ENCODE results near the gene CCRL2. TPM values are rescaled to one million over a fixed set of nuclear protein-coding genes. Genes with fewer than 3 reads are reported as not detected.

The CCRL2 gene
- total and polyA plus RNA-seq, 2 of the 4 experiments (the other 2 are of a cell fraction) = 0.29 to 0.36 TPM

DNA sequence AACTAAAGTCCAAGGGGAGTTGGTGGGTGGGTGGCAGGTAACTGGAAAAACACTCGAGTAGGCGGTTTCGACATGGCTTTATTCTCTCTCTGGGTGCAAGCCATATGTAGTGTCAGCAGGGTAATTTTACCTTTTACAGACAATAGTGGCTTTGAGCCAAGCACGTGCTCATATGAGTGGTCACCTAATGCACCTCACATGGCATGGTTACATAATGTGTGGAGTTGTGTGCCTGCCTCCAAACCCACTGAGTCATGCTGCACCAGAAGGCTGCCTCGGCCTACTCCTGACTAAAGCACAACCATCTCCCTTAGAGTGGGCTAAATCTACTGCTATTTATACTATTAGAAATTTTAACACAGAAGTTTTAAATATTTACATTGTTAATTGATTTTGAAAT, 16.5 kb downstream of the CCRL2 start:
- no peak overlapping the region for H3K27ac ChIP-seq (ENCODE audit: insufficient read depth, low read length)
- no peak overlapping the region for H3K18ac ChIP-seq (ENCODE audit: low read depth, low read length)
- in situ Hi-C loops (cut with MboI; ENCODE audit: low sequenced_read_pairs) = no loop called here
- H3K4me1 ChIP-seq (ENCODE audit: control insufficient read depth, insufficient read depth, low read length) = no peaks in the 10 kb centered on the region
- intact Hi-C loops (cut with micrococcal nuclease) = no loop called here
- no peak overlapping the region for H2AFZ ChIP-seq (replicated peaks; ENCODE audit: low read length, poor library complexity)
- no peak overlapping the region for H3K4me2 ChIP-seq (ENCODE audit: low read depth, low read length)
- H2BK5ac ChIP-seq (ENCODE audit: low read depth, low read length, poor library complexity, severe bottlenecking) = no peak overlapping the region
- no peak overlapping the region for H3K4me3 ChIP-seq (ENCODE audit: insufficient read depth, low read depth, low read length)
- H3K4ac ChIP-seq (ENCODE audit: low read depth, low read length) = no peak overlapping the region
- no TSS peak for BruUV-seq (replicated peaks)
- 80% methylated on average over 1 of the region's 5 CpGs; no CpG with 5 or more reads in 1 of the 2 experiments for WGBS, 2 experiments (ENCODE audit: extremely low coverage in 2 of 2, insufficient read length in 1 of 2)
- POLR2A ChIA-PET (ENCODE audit: unreplicated experiment) = no interaction called here
- H3K9ac ChIP-seq (ENCODE audit: low read depth, low read length) = no peak overlapping the region
- no peaks in the 10 kb centered on the region for H4K20me1 ChIP-seq (ENCODE audit: insufficient read depth, low read length)
- no peak overlapping the region for H4K91ac ChIP-seq (ENCODE audit: insufficient read depth, low read depth, low read length)
- H3K14ac ChIP-seq (replicated peaks; ENCODE audit: low read depth, low read length) = no peak overlapping the region
- TF ChIP-seq CHD1 (IDR thresholded peaks at IDR 0.05; ENCODE audit: low read depth, low read length) (no peak), RCOR1 (IDR thresholded peaks at IDR 0.05; ENCODE audit: insufficient replicate concordance, low read length) (no peak), MXI1 (IDR thresholded peaks at IDR 0.05; ENCODE audit: borderline replicate concordance, low read depth, low read length) (no peak), NFE2L2 (IDR thresholded peaks at IDR 0.05; ENCODE audit: low read depth, low read length) (no peak), MAZ (IDR thresholded peaks at IDR 0.05; ENCODE audit: borderline replicate concordance, low read depth, low read length) (no peak), RFX5 (IDR thresholded peaks at IDR 0.05; ENCODE audit: low read depth, low read length) (no peak), CEBPB (IDR thresholded peaks at IDR 0.05; ENCODE audit: low read depth, low read length) (no peak), RAD21 (IDR thresholded peaks at IDR 0.05; ENCODE audit: low read length) (no peak), POLR2A (IDR thresholded peaks at IDR 0.05; ENCODE audit: low read depth, low read length) (no peak), BHLHE40 (IDR thresholded peaks at IDR 0.05; ENCODE audit: low read depth, low read length) (no peak), SMC3 (IDR thresholded peaks at IDR 0.05; ENCODE audit: low read depth, low read length) (no peak), FOS (IDR thresholded peaks at IDR 0.05; ENCODE audit: low read depth, low read length) (no peak), MAFK (IDR thresholded peaks at IDR 0.05; ENCODE audit: low read depth, low read length) (no peak)
- TF ChIP-seq, protein P1, sequence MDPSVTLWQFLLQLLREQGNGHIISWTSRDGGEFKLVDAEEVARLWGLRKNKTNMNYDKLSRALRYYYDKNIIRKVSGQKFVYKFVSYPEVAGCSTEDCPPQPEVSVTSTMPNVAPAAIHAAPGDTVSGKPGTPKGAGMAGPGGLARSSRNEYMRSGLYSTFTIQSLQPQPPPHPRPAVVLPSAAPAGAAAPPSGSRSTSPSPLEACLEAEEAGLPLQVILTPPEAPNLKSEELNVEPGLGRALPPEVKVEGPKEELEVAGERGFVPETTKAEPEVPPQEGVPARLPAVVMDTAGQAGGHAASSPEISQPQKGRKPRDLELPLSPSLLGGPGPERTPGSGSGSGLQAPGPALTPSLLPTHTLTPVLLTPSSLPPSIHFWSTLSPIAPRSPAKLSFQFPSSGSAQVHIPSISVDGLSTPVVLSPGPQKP (IDR thresholded peaks at IDR 0.05; ENCODE audit: borderline replicate concordance, low read depth, low read length) = no peak
- TF ChIP-seq, protein P2, sequence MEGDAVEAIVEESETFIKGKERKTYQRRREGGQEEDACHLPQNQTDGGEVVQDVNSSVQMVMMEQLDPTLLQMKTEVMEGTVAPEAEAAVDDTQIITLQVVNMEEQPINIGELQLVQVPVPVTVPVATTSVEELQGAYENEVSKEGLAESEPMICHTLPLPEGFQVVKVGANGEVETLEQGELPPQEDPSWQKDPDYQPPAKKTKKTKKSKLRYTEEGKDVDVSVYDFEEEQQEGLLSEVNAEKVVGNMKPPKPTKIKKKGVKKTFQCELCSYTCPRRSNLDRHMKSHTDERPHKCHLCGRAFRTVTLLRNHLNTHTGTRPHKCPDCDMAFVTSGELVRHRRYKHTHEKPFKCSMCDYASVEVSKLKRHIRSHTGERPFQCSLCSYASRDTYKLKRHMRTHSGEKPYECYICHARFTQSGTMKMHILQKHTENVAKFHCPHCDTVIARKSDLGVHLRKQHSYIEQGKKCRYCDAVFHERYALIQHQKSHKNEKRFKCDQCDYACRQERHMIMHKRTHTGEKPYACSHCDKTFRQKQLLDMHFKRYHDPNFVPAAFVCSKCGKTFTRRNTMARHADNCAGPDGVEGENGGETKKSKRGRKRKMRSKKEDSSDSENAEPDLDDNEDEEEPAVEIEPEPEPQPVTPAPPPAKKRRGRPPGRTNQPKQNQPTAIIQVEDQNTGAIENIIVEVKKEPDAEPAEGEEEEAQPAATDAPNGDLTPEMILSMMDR (conservative IDR thresholded peaks at IDR 0.05; ENCODE audit: low read depth, low read length) = no peak
- TF ChIP-seq, protein P3, sequence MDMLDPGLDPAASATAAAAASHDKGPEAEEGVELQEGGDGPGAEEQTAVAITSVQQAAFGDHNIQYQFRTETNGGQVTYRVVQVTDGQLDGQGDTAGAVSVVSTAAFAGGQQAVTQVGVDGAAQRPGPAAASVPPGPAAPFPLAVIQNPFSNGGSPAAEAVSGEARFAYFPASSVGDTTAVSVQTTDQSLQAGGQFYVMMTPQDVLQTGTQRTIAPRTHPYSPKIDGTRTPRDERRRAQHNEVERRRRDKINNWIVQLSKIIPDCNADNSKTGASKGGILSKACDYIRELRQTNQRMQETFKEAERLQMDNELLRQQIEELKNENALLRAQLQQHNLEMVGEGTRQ (IDR thresholded peaks at IDR 0.05; ENCODE audit: low read depth, low read length) = no peak
- CTCF ChIA-PET = no interaction called here
- H2BK20ac ChIP-seq (ENCODE audit: low read depth, low read length) = no peak overlapping the region
- no peaks in the 10 kb centered on the region for H3K79me1 ChIP-seq (ENCODE audit: low read depth in 1 of 2, low read length in 2 of 2)
- no peak overlapping the region for H4K8ac ChIP-seq (ENCODE audit: low read depth in 2 of 2, low read length in 2 of 2)
- H2AK9ac ChIP-seq (replicated peaks; ENCODE audit: low read depth, low read length, poor library complexity) = peak overlapping the region; percentile 28
- DNase-seq = peak; percentile 34
- no peaks in the 10 kb centered on the region; the same call in 1 of the 2 replicates for H3K9me1 ChIP-seq (ENCODE audit: insufficient read depth, low read length)
- no peak overlapping the region for H2BK120ac ChIP-seq (ENCODE audit: low read depth, low read length)
- no peak overlapping the region for H2AK5ac ChIP-seq (ENCODE audit: low read depth, low read length)
- peaks cover 13% of the 10 kb centered on the region for H3K27me3 ChIP-seq (ENCODE audit: control insufficient read depth, insufficient read depth, low read length)
- no peak overlapping the region for H3K56ac ChIP-seq (ENCODE audit: extremely low read depth, insufficient read depth, low read length)
- no peak overlapping the region for H2BK15ac ChIP-seq (ENCODE audit: low read depth, low read length)
- no peaks in the 10 kb centered on the region for H3K9me3 ChIP-seq (ENCODE audit: control insufficient read depth, insufficient read depth, low read length)
- no peak overlapping the region for H4K5ac ChIP-seq (ENCODE audit: low read depth, low read length)
- dilution Hi-C loops (cut with HindIII; ENCODE audit: low sequenced_read_pairs, unreplicated experiment) = no loop called here
- H3K36me3 ChIP-seq (ENCODE audit: control insufficient read depth, insufficient read depth, low read length) = no peaks in the 10 kb centered on the region
- no peak overlapping the region for H3K23ac ChIP-seq (ENCODE audit: low read depth, low read length)
- no peak for ATAC-seq (ENCODE audit: low read depth)
